Kidney tubule cell (primary cell): ENCODE data around the gene ADAM11.
"Not testable (repeated sequence)": the region's sequence is repeated elsewhere in the genome, so short reads cannot be mapped to it uniquely, and the experiment has no call there.

Experiments used
- DNase-seq: peaks from one replicate; pipeline ENCODE4 v3.0.0-alpha.2; 2018; ENCODE audit warnings: low spot score

ADAM11 gene

DNA sequence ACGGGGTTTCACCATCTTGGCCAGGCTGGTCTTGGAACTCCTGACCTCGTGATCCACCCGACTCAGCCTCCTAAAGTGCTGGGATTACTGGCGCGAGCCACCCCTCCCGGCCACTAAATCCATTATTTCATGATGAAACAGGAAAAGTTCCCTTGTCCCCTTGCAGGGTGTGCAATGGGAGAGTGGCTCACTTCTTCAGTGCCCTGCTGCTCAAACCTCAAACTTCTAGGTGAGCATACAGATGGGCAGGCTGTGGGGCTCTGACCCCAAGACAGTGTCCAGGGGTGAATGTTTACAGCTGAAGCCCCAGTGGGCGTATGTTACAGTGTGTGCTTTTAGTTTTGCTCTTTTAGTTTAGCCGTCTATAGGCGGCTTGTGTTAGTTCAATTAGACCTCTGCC lies 36.6 kb downstream of the ADAM11 start:
- no peak for DNase-seq

GRCh38 chr17:44795928-44796327 lies 37.1 kb downstream of the ADAM11 start:
- DNase-seq, result no peak

GRCh38 chr17:44796731-44797130 lies 37.9 kb downstream of the ADAM11 start:
- DNase-seq, result no peak

- no peak for DNase-seq
Observed at GRCh38 chr17:44797802-44798201, 39.0 kb downstream of the ADAM11 start.

DNA sequence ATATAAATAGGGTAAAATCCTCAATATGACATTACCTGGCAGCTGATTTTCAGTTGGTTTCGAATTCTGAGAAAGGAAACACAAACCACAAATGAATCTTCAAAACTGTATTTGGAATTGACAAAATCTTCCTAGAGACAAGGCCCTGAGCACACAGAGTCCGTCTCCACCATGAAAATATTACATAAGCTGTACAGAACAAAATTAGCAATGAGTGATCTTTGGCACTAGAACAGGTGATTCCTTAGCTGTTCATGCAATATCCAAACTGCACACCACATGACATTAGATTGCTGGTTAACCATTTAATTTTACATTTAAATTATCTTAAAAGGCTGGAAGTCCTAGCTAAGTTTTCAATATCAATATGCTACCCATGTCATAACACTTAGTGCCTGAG lies 39.6 kb downstream of the ADAM11 start:
- DNase-seq, result no peak

- no peak for DNase-seq
Observed at GRCh38 chr17:44801880-44802279, 43.1 kb downstream of the ADAM11 start.

DNA sequence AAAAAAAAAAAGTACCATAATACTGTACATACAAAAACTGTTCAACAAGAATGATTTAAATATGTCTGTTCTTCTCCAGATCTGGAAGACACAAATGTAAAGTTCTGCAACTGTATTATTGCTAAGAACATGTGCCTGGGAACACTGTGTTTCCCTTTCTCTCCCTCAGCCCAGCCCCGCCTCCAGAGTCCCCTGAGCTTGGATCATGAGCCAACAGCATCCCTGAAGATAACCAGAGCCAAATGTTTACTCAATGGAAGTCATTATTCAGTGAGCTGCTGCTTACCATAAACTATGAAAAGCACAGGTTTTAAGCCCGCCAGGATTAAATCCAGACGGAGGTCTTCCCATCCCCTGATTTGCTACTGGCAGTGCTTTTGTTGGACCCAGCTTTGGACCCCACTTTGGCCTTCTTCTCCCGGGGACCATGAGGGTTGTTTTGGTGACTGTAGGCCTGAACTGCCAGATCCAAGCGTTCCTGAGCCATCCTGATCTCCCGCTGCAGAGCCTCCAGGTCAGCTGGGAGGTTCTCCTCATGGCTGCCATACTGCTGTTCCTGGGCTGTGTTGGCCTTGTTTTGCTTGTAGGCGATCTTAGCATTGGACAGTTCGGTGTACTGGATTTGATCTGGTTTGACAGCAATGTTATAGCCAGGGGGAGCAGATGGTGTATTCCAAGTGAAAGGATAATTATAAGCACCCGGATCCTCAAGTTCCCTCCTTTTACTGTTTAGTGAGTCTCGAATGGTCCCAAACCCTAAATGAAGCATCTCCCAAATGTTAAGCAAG lies 45.7 kb downstream of the ADAM11 start:
- DNase-seq, result no peak

DNA sequence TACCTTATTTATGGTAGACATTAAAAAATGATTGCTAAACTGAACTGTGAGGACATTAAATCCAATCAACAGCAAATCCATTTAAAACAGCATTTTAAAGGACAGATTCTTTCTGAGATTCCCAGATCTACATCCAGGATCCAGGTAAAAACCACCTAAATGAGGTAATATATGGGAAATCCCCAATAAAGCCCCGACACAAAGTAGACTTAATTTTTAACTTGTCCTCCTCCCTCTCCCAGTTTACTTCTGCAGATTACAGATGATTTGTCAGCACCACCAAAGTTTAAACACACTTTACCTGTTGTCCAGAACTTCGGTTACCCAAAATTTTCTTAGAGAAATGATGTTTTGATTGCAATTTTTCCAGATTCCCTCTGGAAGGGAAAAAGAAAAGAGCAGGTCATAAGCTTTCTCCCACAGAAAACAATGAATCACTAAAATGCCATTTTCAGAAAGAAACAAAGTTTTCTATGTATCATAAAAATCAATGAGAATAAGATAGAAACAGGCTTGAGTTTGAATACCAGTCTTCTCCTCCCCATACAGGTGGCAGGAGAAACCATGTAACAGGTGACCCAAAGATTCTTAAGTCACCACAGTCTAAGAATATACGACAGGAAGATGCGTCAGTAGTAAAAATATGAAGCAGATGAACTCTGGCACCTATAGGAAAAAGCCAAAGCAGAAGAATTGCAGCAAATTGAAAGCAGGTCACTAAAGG lies 48.5 kb downstream of the ADAM11 start:
- peak; percentile 69 for DNase-seq

DNA sequence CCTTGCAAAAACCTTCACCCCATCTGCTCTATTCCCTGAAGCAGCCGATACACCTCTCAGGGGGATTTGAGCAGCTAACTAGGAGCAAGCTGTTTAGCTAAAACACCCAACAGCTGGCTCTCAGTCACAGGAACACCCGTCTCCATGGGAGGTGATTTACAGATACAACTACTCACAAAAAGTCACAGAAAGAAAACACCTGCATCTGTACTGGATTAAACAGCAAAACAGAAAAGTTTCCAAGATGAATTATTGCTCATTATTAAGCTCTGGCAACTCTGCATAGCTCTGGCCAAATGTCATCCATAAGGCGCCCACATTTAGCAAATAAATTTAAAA lies 49.0 kb downstream of the ADAM11 start:
- DNase-seq, result peak; percentile 41

DNA sequence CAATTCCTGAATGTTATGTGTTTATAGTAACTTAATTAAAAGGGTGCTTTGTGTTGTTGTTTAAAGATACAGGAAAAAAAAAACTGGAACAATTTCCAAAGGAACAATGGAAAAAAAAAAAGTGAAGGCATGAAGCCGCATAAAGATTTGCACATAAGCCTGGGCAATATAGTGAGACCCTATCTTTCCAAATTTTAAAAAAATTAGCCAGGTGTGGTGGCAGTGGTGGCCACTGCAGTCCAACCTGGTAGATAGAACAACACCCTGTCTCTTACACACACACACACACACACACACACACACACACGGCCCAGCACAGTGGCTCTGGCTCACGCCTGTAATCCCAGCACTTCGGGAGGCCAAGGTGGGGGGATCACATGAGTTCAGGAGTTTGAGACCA lies 49.4 kb downstream of the ADAM11 start:
- no peak for DNase-seq

GRCh38 chr17:44808656-44809388 lies 50.0 kb downstream of the ADAM11 start:
- DNase-seq, result not testable (repeated sequence)

GRCh38 chr17:44812263-44812662 lies 53.5 kb downstream of the ADAM11 start:
- no peak for DNase-seq

DNA sequence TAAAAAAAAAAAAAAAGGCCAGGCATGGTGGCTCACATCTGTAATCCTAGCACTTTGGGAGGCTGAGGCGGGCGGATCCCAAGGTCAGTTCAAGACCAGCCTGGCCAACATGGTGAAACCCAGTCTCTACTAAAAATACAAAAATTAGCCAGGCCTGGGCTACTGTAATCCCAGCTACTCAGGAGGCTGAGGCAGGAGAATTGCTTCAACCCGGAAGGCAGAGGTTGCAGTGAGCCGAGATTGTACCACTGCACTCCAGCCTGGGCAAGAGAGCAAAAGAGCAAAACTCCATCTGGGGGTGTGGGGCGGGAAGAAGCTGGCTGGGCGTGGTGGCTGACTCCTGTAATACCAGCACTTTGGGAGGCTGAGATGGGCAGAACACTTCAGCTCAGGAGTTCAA lies 59.7 kb downstream of the ADAM11 start:
- DNase-seq, result not testable (repeated sequence)

DNA sequence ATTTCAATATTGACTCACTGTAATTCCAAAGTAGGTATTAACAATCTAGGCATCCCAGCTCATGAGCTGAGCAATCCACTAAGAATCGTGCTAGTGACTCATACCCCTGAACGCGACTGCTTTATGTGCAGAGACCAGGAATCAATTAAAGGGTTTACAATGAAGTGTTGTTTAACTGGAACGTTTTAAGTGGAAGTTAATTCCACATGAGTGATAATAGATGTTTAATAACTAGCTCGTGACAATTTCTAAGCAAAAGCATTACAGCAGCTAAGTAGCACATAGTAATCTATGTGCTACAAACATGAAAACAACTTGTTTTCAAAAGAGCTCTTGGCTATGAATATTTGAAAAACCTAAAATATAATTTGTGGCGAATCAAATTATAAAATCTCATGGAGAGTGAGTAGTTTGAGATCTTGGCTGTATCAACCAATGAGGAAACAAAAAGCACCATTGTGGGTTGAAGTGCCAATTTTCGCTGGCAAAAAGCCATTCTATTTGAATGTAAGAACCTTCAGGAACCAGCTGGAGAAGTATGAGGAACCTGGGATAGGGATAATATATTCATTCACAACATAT lies 61.9 kb downstream of the ADAM11 start:
- peak; percentile 94 for DNase-seq

- DNase-seq, result not testable (repeated sequence)
Observed at GRCh38 chr17:44825236-44825635, 66.4 kb downstream of the ADAM11 start.

DNA sequence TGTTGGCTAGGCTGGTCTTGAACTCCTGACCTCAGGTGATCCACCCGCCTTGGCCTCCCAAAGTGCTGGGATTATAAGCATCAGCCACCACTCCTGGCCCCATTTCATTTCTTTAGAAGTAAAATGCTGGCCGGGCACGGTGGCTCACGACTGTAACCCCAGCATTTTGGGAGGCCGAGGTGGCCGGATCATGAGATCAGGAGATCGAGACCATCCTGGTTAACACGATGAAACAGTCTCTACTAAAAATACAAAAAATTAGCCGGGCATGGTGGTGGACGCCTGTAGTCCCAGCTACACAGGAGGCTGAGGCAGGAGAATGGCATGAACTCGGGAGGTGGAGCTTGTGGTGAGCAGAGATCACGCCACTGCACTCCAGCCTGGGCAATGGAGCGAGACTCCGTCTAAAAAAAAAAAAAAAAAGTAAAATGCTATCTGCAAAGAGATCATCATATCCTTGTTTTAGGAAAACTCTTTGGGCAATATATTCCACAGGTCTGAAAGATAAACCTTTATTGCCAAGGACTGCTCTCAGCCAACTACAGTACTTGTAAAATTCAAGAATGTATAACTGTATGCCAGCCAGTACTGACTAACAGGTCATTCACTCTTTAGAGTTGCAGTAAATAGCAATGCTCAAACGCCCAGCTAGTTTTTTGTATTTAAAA lies 67.5 kb downstream of the ADAM11 start:
- peak; percentile 67 for DNase-seq

DNA sequence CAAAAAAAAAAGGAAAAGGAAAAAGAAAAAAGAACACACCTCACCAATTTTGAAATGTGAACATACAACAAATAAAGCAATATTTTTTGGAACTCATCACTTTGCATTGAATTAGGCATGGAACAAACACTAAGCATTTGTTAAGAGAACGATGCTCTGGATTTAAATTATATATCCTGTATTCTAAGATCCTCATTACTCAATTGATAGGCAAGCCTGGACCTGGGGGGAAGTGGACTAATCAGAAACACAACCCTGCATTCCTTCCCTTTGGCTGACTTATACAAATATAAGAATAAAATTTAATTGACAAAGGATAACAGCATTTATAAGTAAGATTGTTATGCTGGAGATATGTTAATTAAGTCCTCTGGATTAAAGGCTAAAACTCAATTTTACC lies 69.1 kb downstream of the ADAM11 start:
- DNase-seq, result peak; percentile 21

DNA sequence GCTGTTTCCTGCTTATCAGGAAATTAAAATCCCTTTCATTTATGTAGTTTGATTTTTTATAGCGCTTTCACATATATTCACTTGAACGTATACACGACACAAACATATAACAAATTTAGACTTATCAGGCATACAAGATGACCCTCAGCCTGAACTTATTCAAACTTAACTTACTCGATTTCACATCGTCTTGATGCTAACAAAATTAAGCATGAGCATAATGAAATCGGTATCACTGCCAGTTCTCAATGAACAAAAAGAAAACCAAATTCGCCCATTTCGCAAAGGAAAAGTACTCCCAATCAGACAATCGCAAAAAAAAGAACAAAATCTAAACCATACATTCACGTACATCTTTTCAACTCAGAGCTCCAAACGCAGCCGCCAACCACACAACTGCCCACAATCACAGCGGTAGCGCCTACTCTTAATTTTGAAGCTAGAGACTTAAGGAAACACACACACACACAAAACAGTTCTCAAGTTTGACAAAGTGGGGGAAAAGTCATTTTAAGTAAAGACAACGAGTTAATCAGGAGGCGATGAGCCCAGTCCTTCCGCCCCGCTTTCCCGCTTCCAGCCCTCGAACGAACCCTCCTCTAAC lies 70.2 kb downstream of the ADAM11 start:
- peak; percentile 34 for DNase-seq

GRCh38 chr17:44829523-44830358 lies 71.0 kb downstream of the ADAM11 start, which contains the start of gene GJC1:
GJC1 (minus strand) TSS chr17:44830287; CDS start chr17:44805817, 24,470 bp downstream.
- peak; percentile 47 for DNase-seq
